Hepatocyte (in vitro differentiated cells): ENCODE measurements around the gene C8G.

Experiments
- EZH2 ChIP-seq: fragments of 200-600 bp; sonication (generic); IDR thresholded peaks from 2 replicates; pipeline ENCODE4 v1.6.1; 2016; ENCODE audit warnings: antibody characterized with exemption, mild to moderate bottlenecking, borderline replicate concordance
- TF ChIP-seq, protein P1 (sequence below): fragments of 200-600 bp; sonication (generic); IDR thresholded peaks from 2 replicates; pipeline ENCODE4 v1.5.1; 2016; ENCODE audit warnings: antibody characterized with exemption, mild to moderate bottlenecking; ENCODE audit not compliant: poor library complexity

DNA sequence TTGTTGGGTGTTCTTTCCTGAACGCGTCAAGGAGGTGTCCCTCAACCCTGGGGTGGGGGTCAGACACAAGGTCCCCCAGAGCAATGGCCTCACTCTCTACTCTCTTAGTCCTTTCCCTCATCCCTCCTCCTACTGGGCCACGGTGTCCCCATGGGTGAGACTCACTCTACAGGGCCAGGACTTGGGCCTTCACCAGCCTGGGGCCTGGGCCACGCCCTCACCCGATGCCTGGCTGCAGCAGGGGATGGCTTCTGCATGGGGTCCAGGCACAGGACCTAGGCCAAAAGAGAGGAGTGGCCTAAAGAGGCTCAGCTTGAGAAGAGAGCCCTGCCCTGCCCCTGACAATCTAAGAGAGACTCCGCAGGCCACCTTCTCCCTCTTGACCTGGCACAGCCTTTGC, 12.9 kb downstream of the C8G start:
- TF ChIP-seq EZH2 = no peak
- TF ChIP-seq, protein P1, sequence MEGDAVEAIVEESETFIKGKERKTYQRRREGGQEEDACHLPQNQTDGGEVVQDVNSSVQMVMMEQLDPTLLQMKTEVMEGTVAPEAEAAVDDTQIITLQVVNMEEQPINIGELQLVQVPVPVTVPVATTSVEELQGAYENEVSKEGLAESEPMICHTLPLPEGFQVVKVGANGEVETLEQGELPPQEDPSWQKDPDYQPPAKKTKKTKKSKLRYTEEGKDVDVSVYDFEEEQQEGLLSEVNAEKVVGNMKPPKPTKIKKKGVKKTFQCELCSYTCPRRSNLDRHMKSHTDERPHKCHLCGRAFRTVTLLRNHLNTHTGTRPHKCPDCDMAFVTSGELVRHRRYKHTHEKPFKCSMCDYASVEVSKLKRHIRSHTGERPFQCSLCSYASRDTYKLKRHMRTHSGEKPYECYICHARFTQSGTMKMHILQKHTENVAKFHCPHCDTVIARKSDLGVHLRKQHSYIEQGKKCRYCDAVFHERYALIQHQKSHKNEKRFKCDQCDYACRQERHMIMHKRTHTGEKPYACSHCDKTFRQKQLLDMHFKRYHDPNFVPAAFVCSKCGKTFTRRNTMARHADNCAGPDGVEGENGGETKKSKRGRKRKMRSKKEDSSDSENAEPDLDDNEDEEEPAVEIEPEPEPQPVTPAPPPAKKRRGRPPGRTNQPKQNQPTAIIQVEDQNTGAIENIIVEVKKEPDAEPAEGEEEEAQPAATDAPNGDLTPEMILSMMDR = no peak
